CD4-positive, alpha-beta T cell treated with Interleukin-4 for 1 hour (primary cell): ENCODE results near the gene DTNB.
A peak's percentile ranks its signal among the peaks of the same experiment; 100 is the strongest.
"Not testable (repeated sequence)": the region's sequence is repeated elsewhere in the genome, so short reads cannot be mapped to it uniquely, and the experiment has no call there.

Experiments
- DNase-seq, 2 donors: peaks; one replicate each; pipeline ENCODE4 v3.0.0-alpha.2; 2020 to 2022

DTNB gene

GRCh38 chr2:25446122-25446521 is 227.3 kb downstream of the DTNB start:
- no peak for DNase-seq

- DNase-seq = no peak
Observed at GRCh38 chr2:25445464-25445863, 227.9 kb downstream of the DTNB start.

GRCh38 chr2:25444608-25445270 is 228.6 kb downstream of the DTNB start:
- DNase-seq = no peak

- no peak for DNase-seq
Observed at GRCh38 chr2:25443766-25444165, 229.6 kb downstream of the DTNB start.

- no peak for DNase-seq
Observed at GRCh38 chr2:25441353-25441752, 232.0 kb downstream of the DTNB start.

- DNase-seq = no peak
Observed at GRCh38 chr2:25438793-25439192, 234.6 kb downstream of the DTNB start.

- DNase-seq = no peak
Observed at GRCh38 chr2:25437881-25438662, 235.3 kb downstream of the DTNB start.

GRCh38 chr2:25435421-25435820 is 238.0 kb downstream of the DTNB start:
- DNase-seq = no peak

GRCh38 chr2:25431604-25432003 is 241.8 kb downstream of the DTNB start:
- DNase-seq = no peak

- DNase-seq = no peak
Observed at GRCh38 chr2:25430556-25430955, 242.8 kb downstream of the DTNB start.

- DNase-seq = no peak
Observed at GRCh38 chr2:25426326-25426725, 247.1 kb downstream of the DTNB start.

- no peak for DNase-seq
Observed at GRCh38 chr2:25424426-25425028, 248.8 kb downstream of the DTNB start.

GRCh38 chr2:25421820-25422411 is 251.5 kb downstream of the DTNB start:
- no peak for DNase-seq

- DNase-seq = no peak
Observed at GRCh38 chr2:25421289-25421688, 252.1 kb downstream of the DTNB start.

GRCh38 chr2:25420820-25421237 is 252.5 kb downstream of the DTNB start:
- peak in 1 of 2 donors; percentile 29 for DNase-seq

GRCh38 chr2:25419678-25420242 is 253.6 kb downstream of the DTNB start:
- DNase-seq = peak in 1 of 2 donors; percentile 71

GRCh38 chr2:25418944-25419677 is 254.3 kb downstream of the DTNB start:
- DNase-seq = no peak

GRCh38 chr2:25417715-25418369 is 255.5 kb downstream of the DTNB start:
- DNase-seq = peak in 1 of 2 donors; percentile 28

GRCh38 chr2:25416674-25417073 is 256.7 kb downstream of the DTNB start:
- no peak for DNase-seq

- DNase-seq = no peak
Observed at GRCh38 chr2:25414781-25415180, 258.6 kb downstream of the DTNB start.

GRCh38 chr2:25413409-25413808 is 260.0 kb downstream of the DTNB start:
- not testable (repeated sequence) for DNase-seq

GRCh38 chr2:25411753-25412152 is 261.6 kb downstream of the DTNB start:
- no peak for DNase-seq
